OCI-LY3 (cell line): ENCODE results near the gene RBMY1B.
"Not testable (repeated sequence)": the region's sequence is repeated elsewhere in the genome, so short reads cannot be mapped to it uniquely, and the experiment has no call there.

ENCODE experiments used
- H2AFZ ChIP-seq: fragments of 200-600, 300-600 bp; shearing (Covaris generic); 2 replicates; pipeline ENCODE4 v1.6.0; 2014; ENCODE audit warnings: antibody characterized with exemption, low read depth, low read length
- H3K27ac ChIP-seq: fragments of 200-600, 300-600 bp; sonication (generic); 2 replicates; pipeline ENCODE4 v1.5.1; 2014; ENCODE audit warnings: mild to moderate bottlenecking, low read length, moderate library complexity, mixed read lengths
- H3K27me3 ChIP-seq: fragments of 200-600, 300-600 bp; sonication (generic); 2 replicates; pipeline ENCODE4 v1.6.1; 2014; ENCODE audit warnings: low read depth, low read length, mixed read lengths
- H3K36me3 ChIP-seq: fragments of 200-600, 300-600 bp; sonication (generic); replicated peaks from 2 replicates; pipeline ENCODE3; 2014; ENCODE audit warnings: low read depth, low read length, mixed read lengths
- H3K4me1 ChIP-seq: fragments of 300-600, 200-600 bp; sonication (generic); 2 replicates; pipeline ENCODE4 v1.6.1; 2014; ENCODE audit warnings: low read length, mixed read lengths
- H3K4me2 ChIP-seq: fragments of 200-600, 300-600 bp; sonication (generic); 2 replicates; pipeline ENCODE4 v1.6.1; 2014; ENCODE audit warnings: low read length, mixed read lengths
- H3K4me3 ChIP-seq: fragments of 300-600, 200-600 bp; sonication (generic); 2 replicates; pipeline ENCODE4 v1.5.1; 2014; ENCODE audit warnings: antibody characterized with exemption, mild to moderate bottlenecking, low read length, moderate library complexity
- H3K79me2 ChIP-seq: fragments of 300-600, 200-600 bp; shearing (Covaris generic); 2 replicates; pipeline ENCODE4 v1.6.1; 2014; ENCODE audit warnings: mild to moderate bottlenecking, low read length, mixed read lengths
- H3K9ac ChIP-seq: fragments of 300-600, 200-600 bp; shearing (Covaris generic); 2 replicates; pipeline ENCODE4 v1.6.0; 2014; ENCODE audit warnings: mild to moderate bottlenecking, low read length, moderate library complexity
- H3K9me3 ChIP-seq: fragments of 200-600, 300-600 bp; shearing (Covaris generic); 2 replicates; pipeline ENCODE4 v1.6.1; 2014; ENCODE audit warnings: low read length, mixed read lengths; ENCODE audit not compliant: insufficient read depth
- H4K20me1 ChIP-seq: fragments of 200-600, 300-600 bp; sonication (generic); 2 replicates; pipeline ENCODE4 v1.6.1; 2016; ENCODE audit warnings: low read length, mixed read lengths; ENCODE audit not compliant: insufficient read depth
- CTCF ChIP-seq: fragments of 200-600, 300-600 bp; sonication (generic); IDR thresholded peaks from 2 replicates; pipeline ENCODE4 v1.5.1; 2014; ENCODE audit warnings: antibody characterized with exemption, low read length, low read depth
- EZH2phosphoT487 ChIP-seq: fragments of 200-600 bp; shearing (Covaris generic); IDR thresholded peaks from 2 replicates; pipeline ENCODE4 v1.6.1; 2018; ENCODE audit warnings: antibody characterized with exemption, mixed run types, low read depth

RBMY1B gene

DNA sequence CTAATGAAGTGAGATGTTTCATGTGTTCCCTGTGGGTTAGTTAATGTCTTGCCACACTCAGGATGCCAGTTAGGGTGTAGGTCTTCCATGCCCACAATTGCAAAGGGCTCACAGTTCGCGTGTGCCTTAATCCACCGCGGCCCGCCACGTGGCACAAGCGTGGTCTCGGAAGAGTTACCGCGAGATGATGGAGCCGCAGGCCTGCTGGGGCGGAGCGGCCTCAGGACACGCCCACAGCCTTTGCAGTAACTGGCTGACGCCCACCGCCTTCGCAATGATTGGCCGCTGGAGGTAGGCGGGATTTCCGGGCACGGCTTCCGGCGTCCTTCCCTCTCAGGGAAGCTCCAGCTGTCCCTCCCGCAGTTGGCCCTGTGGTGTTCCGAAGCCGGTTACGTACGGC is at the start of gene RBMY1B:
RBMY1B (plus strand) TSS at position 301 of the 400 bp plus-strand sequence. CDS start 2,013 bp downstream, outside the sequence.
- not testable (repeated sequence) for H3K27me3 ChIP-seq, H3K36me3 ChIP-seq, H3K79me2 ChIP-seq, H3K9me3 ChIP-seq, H3K9ac ChIP-seq, H3K27ac ChIP-seq, H3K4me2 ChIP-seq, H3K4me1 ChIP-seq, H4K20me1 ChIP-seq, H2AFZ ChIP-seq, H3K4me3 ChIP-seq

DNA sequence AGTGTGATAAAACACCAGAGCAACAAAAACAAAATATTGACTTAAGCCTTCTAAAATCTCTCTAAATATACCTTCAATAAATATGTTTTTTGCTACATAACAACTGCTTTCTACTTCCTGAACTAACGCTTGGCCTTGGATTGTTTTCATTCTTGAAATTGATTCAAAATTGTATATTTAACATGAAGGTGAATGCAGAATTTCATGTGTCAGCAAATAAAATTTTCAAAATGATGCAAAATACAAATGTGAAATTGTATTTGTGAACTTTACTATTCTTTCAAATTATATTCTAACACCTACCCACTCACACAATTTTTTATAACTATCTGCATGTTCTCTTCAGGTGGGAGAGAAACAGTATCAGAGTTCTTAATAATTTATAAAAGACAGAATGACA is 48.2 kb upstream of the RBMY1B start:
- H3K27ac ChIP-seq, H3K27me3 ChIP-seq, H3K4me3 ChIP-seq, H3K4me1 ChIP-seq, H3K4me2 ChIP-seq, H3K9me3 ChIP-seq, H3K79me2 ChIP-seq, H3K9ac ChIP-seq, H3K36me3 ChIP-seq, H4K20me1 ChIP-seq, H2AFZ ChIP-seq: not testable (repeated sequence)

- H3K9ac ChIP-seq: no peak overlapping the region
- H3K4me3 ChIP-seq: no peak overlapping the region
- H2AFZ ChIP-seq: no peak overlapping the region
- H3K27ac ChIP-seq: no peak overlapping the region
- no peaks in the 10 kb centered on the region for H3K27me3 ChIP-seq
- H3K79me2 ChIP-seq: no peaks in the 10 kb centered on the region
- no peaks in the 10 kb centered on the region for H3K36me3 ChIP-seq
- TF ChIP-seq EZH2phosphoT487 (no peak), CTCF (no peak)
- peaks cover 16% of the 10 kb centered on the region for H3K4me1 ChIP-seq
- no peaks in the 10 kb centered on the region for H3K9me3 ChIP-seq
- H3K4me2 ChIP-seq: peak overlapping the region; percentile 37
- H4K20me1 ChIP-seq: no peaks in the 10 kb centered on the region
Observed at GRCh38 chrY:21482967-21483366, 28.2 kb upstream of the RBMY1B start.

GRCh38 chrY:21534579-21534978 is 23.4 kb downstream of the RBMY1B start, which contains the start of gene RBMY1A1:
Gene RBMY1A1, plus strand, starts transcription at chrY:21534879. Its CDS starts 2,013 bp downstream, at chrY:21536892.
- not testable (repeated sequence) for H3K27me3 ChIP-seq, H3K9me3 ChIP-seq, H3K4me3 ChIP-seq, H3K27ac ChIP-seq, H3K4me1 ChIP-seq, H2AFZ ChIP-seq, H3K9ac ChIP-seq, H3K4me2 ChIP-seq, H3K79me2 ChIP-seq, H3K36me3 ChIP-seq, H4K20me1 ChIP-seq

GRCh38 chrY:21559316-21559984 is 48.3 kb downstream of the RBMY1B start:
- not testable (repeated sequence) for H3K27me3 ChIP-seq, H4K20me1 ChIP-seq, H3K4me1 ChIP-seq, H3K27ac ChIP-seq, H3K36me3 ChIP-seq, H3K79me2 ChIP-seq, H3K4me3 ChIP-seq, H2AFZ ChIP-seq, H3K4me2 ChIP-seq, H3K9me3 ChIP-seq, H3K9ac ChIP-seq
